Heart left ventricle (tissue), 16 donors: Measurements from ENCODE around the gene STPG1. TPM values are rescaled to one million over a fixed set of nuclear protein-coding genes. Genes with fewer than 3 reads are reported as not detected.

Experiments
- ATAC-seq, 4 donors: fragments of 200-7000 bp; cut with Tn5 transposase; one replicate each; pipeline ENCODE4 v1.9.1; 2020 to 2022; ENCODE audit warnings: moderate library complexity in 4 of 4, mild to moderate bottlenecking in 3 of 4, moderate number of reproducible peaks in 1 of 4
- DNase-seq, 5 donors: peaks; one replicate each; pipeline ENCODE4 v3.0.0-alpha.2; 2020
- H3K27ac ChIP-seq, 12 donors: fragments of 200-600 bp; sonication (generic) in 4 of 12; one replicate each; pipeline versions ENCODE4 v1.5.0 to v1.8.0; 2016 to 2022; ENCODE audit warnings: mild to moderate bottlenecking in 2 of 12
- H3K27me3 ChIP-seq, 9 donors: fragments of 200-600 bp; sonication (generic) in 2 of 9; one replicate each; pipeline versions ENCODE4 v1.5.1 to v1.8.0; 2016 to 2022; ENCODE audit warnings: mild to moderate bottlenecking in 3 of 9
- H3K36me3 ChIP-seq, 9 donors: fragments of 200-600 bp; sonication (generic) in 2 of 9; one replicate each; pipeline versions ENCODE4 v1.5.0 to v1.8.0; 2018 to 2022; ENCODE audit warnings: mild to moderate bottlenecking in 2 of 9
- H3K4me1 ChIP-seq, 12 donors: fragments of 200-600 bp; sonication (generic) in 4 of 12; one replicate each; pipeline versions ENCODE4 v1.5.0 to v1.8.0; 2016 to 2022; ENCODE audit warnings: mild to moderate bottlenecking in 3 of 12
- H3K4me3 ChIP-seq, 12 donors: fragments of 200-600 bp; sonication (generic) in 4 of 12; one replicate each; pipeline versions ENCODE4 v1.5.0 to v1.8.0; 2017 to 2022; ENCODE audit warnings: mild to moderate bottlenecking in 9 of 12, moderate library complexity in 4 of 12
- H3K9me3 ChIP-seq, 12 donors: fragments of 200-600 bp; sonication (generic) in 4 of 12; one replicate each; pipeline versions ENCODE4 v1.5.0 to v1.8.0; 2016 to 2022; ENCODE audit warnings: mild to moderate bottlenecking in 1 of 12
- POLR2A ChIP-seq, 2 donors: fragments of 450-650 bp; IDR thresholded peaks; one replicate each; pipeline ENCODE4 v1.6.1; 2017; ENCODE audit warnings: antibody characterized with exemption in 2 of 2, mild to moderate bottlenecking in 2 of 2, moderate library complexity in 2 of 2
- WGBS, 4 donors: extraction: QIAGEN DNeasy Blood & Tissue Kit in 2 of 4; methylation state at CpG; one replicate each; pipeline versions ENCODE4 v1.1.5 to v1.1.7; 2013 to 2018; 5-methylcytosine and 5-hydroxymethylcytosine counted together
- intact Hi-C, 10 donors: fragments of 100-400 bp; cut with DNase I; formaldehyde crosslinking; loops; one replicate each; pipeline versions ENCODE4 v1.11.1 to v1.14.2; 2022
- polyA plus RNA-seq, 2 donors: library from polyadenylated mRNA; stranded (reverse); fragments of 200-250 nt; gene quantifications; one replicate each; pipeline ENCODE4 v1.2.3, GENCODE V29; 2013
- total RNA-seq, 9 donors: library from RNA; depleted of rRNA in 2 of 9; stranded (reverse); fragments of >200 nt in 2 of 9; fragmentation: NEBNext Ultra II Directional in 3 of 9; extraction: Animal tissue kit (Norgen Biotek cat#: 25700) in 3 of 9; gene quantifications; one replicate each; pipeline versions ENCODE4 v1.1.0 to v1.2.4, GENCODE V29; 2016 to 2023
- TF ChIP-seq, protein P1 (sequence below), 12 donors: fragments of 200-600 bp; sonication (generic) in 4 of 12; IDR thresholded peaks; one replicate each; pipeline versions ENCODE4 v1.5.0 to v1.8.0; 2018 to 2022; ENCODE audit warnings: antibody characterized with exemption in 12 of 12, mild to moderate bottlenecking in 5 of 12
- donor health status: ischemic (EF 13 %, LVEDD 7.1; RV severe dilation, severe dysfunction).
- donor health status: healthy with polysubstance abuse.
- donor health status: DM: no; HTN: yes; CAD: no.
- donor health status: DM: no; HTN: no; CAD: no.
- donor health status: ischemic (EF 25% LVEDD 6.9; RV normal size, moderate dysfunction).
- donor health status: ischemic (EF 25% LVEDD 5.7; RV mildly dilated, moderate dysfunction).
- donor health status: healthy.
- donor health status: DM: yes; HTN: yes; CAD: no.
- donor health status: ischemic (EF 35%, LVEDD 5.7; RV mildly dilated, moderate dysfunction).
- donor health status: nonischemic (EF 11% LVEDD 7.7; RV severe dilation, severe dysfunction).
- donor health status: DM: yes; HTN: yes; CAD: no.
- donor health status: PGD.
- donor health status: ischemic (EF 29% LVEDD 5.4; RV normal size, mild dysfunction).
- donor health status: nonischemic (EF 23%, LVEDD 6.1; RV moderate dilation, normal function).

Gene STPG1
- total and polyA plus RNA-seq, 11 donors, result 3.8 to 6.9 (median 4.8) TPM

DNA sequence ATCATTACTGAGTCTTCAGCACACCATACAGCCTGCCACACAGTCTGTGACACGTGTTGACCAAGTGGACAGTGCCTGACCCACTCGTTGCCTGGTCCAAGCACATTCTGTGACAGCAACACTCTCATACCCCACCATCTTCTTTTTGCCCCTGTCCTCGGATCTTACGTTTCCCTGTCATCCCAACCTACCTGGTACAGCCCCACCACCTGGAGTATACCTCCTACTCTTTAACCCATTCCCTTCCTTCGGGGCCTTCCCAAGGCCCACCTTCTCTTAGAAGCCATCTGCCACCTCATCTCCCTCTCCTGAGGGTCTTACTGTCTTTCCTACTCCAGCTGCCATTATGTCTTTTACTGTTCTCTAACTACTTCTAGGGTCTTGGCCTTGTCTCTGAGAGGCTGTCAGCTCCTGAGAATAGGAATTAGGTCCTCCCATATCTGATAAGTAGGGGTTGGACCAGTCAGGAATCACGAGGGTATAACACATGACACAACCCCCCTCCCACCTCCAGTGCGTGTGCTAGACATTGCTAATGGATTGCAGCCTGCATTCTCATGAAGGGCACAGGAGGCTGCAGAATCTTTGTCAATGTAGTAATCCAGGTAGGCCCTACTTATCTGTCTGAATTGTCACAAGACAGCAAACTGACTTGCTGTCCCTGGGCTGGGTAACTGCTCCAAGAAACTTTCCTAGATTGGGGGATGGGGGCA, 81.5 kb downstream of the STPG1 start:
- 81 to 87% (median 86%) methylated on average over 7 of the region's 7 CpGs for WGBS, 4 donors
- no peak for DNase-seq

GRCh38 chr1:24329797-24330543, 83.6 kb downstream of the STPG1 start:
- ATAC-seq, result no peak
- WGBS, 4 donors, result 86 to 91% (median 89%) methylated on average over 2 of the region's 2 CpGs
- H3K4me3 ChIP-seq, result no peak overlapping the region
- intact Hi-C loops, result loop anchor here in 1 of 10 donors (5.0 kb wide), 1 partner anchor 57 kb away; no protein-coding TSS in a partner anchor
- no peak for DNase-seq
- H3K9me3 ChIP-seq, result no peaks in the 10 kb centered on the region
- no peaks in the 10 kb centered on the region for H3K27me3 ChIP-seq
- no peaks in the 10 kb centered on the region for H3K36me3 ChIP-seq
- no peaks in the 10 kb centered on the region for H3K4me1 ChIP-seq
- no peak overlapping the region for H3K27ac ChIP-seq
- TF ChIP-seq POLR2A (IDR thresholded peaks at IDR 0.05), result no peak
- TF ChIP-seq, protein P1, sequence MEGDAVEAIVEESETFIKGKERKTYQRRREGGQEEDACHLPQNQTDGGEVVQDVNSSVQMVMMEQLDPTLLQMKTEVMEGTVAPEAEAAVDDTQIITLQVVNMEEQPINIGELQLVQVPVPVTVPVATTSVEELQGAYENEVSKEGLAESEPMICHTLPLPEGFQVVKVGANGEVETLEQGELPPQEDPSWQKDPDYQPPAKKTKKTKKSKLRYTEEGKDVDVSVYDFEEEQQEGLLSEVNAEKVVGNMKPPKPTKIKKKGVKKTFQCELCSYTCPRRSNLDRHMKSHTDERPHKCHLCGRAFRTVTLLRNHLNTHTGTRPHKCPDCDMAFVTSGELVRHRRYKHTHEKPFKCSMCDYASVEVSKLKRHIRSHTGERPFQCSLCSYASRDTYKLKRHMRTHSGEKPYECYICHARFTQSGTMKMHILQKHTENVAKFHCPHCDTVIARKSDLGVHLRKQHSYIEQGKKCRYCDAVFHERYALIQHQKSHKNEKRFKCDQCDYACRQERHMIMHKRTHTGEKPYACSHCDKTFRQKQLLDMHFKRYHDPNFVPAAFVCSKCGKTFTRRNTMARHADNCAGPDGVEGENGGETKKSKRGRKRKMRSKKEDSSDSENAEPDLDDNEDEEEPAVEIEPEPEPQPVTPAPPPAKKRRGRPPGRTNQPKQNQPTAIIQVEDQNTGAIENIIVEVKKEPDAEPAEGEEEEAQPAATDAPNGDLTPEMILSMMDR (IDR thresholded peaks at IDR 0.05), result no peak

More for the DNA sequence above, 81.5 kb downstream of the STPG1 start:
- no peaks in the 10 kb centered on the region for H3K27me3 ChIP-seq
- intact Hi-C loops, result no loop called here
- ATAC-seq, result no peak
- no peak overlapping the region for H3K27ac ChIP-seq
- H3K4me3 ChIP-seq, result no peak overlapping the region
- H3K9me3 ChIP-seq, result no peaks in the 10 kb centered on the region
- TF ChIP-seq, protein P1 (IDR thresholded peaks at IDR 0.05), result no peak
- no peak for TF ChIP-seq POLR2A (IDR thresholded peaks at IDR 0.05)
- peaks cover 0 to 9% (median 0%) of the 10 kb centered on the region in 12 donors for H3K4me1 ChIP-seq
- H3K36me3 ChIP-seq, result no peaks in the 10 kb centered on the region

DNA sequence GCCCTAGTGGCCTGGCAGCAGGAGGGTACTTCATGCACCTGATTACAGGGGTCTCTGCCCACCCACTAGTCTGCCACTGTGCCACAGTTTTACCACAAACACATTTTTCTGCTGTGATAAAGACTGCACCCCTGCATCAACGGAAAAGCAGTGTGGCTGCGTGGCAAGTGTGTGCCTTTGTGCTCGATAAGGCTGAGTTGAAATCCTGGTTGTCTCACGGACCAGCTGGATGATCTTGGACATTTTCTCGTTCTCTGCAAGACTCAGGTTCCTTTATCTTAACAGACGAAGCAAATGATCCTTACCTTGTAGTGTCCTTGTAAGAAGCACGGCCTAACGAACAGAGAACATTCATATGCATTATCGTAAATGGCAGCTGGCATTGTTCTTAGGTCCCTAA, 84.3 kb downstream of the STPG1 start:
- TF ChIP-seq, protein P1 (IDR thresholded peaks at IDR 0.05), result no peak
- TF ChIP-seq POLR2A (IDR thresholded peaks at IDR 0.05), result no peak
- Histone ChIP-seq H3K9me3 (no peaks in the 10 kb centered on the region), H3K4me1 (no peaks in the 10 kb centered on the region), H3K27me3 (no peaks in the 10 kb centered on the region), H3K27ac (no peak overlapping the region), H3K4me3 (no peak overlapping the region), H3K36me3 (no peaks in the 10 kb centered on the region)
- intact Hi-C loops, result loop anchor here in 1 of 10 donors (5.0 kb wide), 1 partner anchor 58 kb away; no protein-coding TSS in a partner anchor
- WGBS, 4 donors, result 81 to 93% (median 85%) methylated on average over 9 of the region's 9 CpGs
- no peak for DNase-seq
- ATAC-seq, result no peak

- Histone ChIP-seq H3K27ac (no peak overlapping the region), H3K4me3 (no peak overlapping the region), H3K27me3 (peaks cover 0 to 5% (median 0%) of the 10 kb centered on the region in 9 donors), H3K4me1 (no peaks in the 10 kb centered on the region), H3K36me3 (no peaks in the 10 kb centered on the region), H3K9me3 (no peaks in the 10 kb centered on the region)
- intact Hi-C loops, result loop anchor here in 1 of 10 donors (5.0 kb wide), 1 partner anchor 59 kb away; no protein-coding TSS in a partner anchor
- TF ChIP-seq POLR2A (IDR thresholded peaks at IDR 0.05), result no peak
- TF ChIP-seq, protein P1 (IDR thresholded peaks at IDR 0.05), result no peak
- DNase-seq (no peak), ATAC-seq (no peak)
- WGBS, 4 donors, result 79 to 89% (median 85%) methylated on average over 2 of the region's 2 CpGs
Observed at GRCh38 chr1:24327891-24328290, 85.7 kb downstream of the STPG1 start.
